Eye (tissue), 1 donor: ENCODE data around the gene ANKRD33B.

Experiments used
- DNase-seq: peaks from one replicate; pipeline ENCODE4 v3.0.0-alpha.2; 2015

ANKRD33B gene

DNA sequence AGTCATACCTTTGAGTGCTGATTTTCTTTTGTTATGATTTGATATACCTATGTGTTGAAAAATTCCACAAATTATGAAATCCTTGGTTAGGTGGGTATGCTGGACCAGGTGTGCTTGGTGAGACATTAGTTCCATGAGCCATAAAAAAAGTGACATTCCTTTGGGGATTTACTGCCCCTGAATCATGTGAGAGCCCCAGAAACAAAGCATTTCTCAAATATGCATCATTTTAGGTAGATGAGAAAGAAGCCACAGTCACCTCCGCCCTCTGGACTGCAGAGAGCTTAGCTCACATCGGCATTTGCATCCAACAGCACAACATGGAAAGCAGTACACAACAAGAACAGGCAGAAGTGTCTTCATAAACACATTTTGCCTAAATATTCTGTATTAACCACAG is 141.9 kb downstream of the ANKRD33B start:
- DNase-seq, result no peak

DNA sequence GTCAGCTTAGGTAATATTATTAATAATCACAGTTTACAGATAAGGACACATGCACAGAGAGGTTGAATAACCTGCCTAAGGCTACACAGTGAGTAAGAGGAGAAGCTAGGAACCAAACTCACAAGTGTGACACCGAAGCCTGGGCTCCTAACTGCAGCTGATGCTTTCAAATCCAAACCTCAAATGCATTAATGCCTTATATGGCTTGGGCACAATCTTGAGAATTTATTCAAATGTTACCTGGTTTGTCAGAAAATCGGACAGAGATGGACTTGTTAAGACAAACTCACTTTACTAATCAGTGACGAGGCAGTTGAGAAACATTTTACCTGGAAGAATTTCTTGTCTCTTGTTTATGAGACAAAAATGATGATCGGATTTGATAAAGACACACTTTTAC is 142.5 kb downstream of the ANKRD33B start:
- DNase-seq, result no peak
